Parathyroid adenoma (tissue), 2 donors: ENCODE data around the gene MSLN.

ENCODE experiments used
- H2AFZ ChIP-seq: fragments of 300-600 bp; sonication (generic); one replicate; pipeline ENCODE4 v1.7.0; 2017; ENCODE audit warnings: antibody characterized with exemption, mild to moderate bottlenecking
- H3K27ac ChIP-seq: fragments of 300-600 bp; sonication (generic); one replicate; pipeline ENCODE4 v1.7.0; 2017
- H3K27me3 ChIP-seq: fragments of 300-600 bp; sonication (generic); one replicate; pipeline ENCODE4 v1.7.0; 2017; ENCODE audit warnings: low read length; ENCODE audit not compliant: control insufficient read depth, insufficient read depth
- H3K36me3 ChIP-seq: fragments of 300-600 bp; sonication (generic); one replicate; pipeline ENCODE4 v1.7.0; 2017; ENCODE audit warnings: low read length; ENCODE audit not compliant: control insufficient read depth, insufficient read depth
- H3K4me1 ChIP-seq: fragments of 300-600 bp; sonication (generic); one replicate; pipeline ENCODE4 v1.7.0; 2017; ENCODE audit warnings: control low read depth
- H3K4me2 ChIP-seq: fragments of 300-600 bp; sonication (generic); one replicate; pipeline ENCODE4 v1.7.0; 2017; ENCODE audit warnings: low read length
- H3K4me3 ChIP-seq: fragments of 300-600 bp; sonication (generic); one replicate; pipeline ENCODE4 v1.7.0; 2017; ENCODE audit warnings: low read depth, low read length
- H3K79me2 ChIP-seq: fragments of 300-600 bp; sonication (generic); one replicate; pipeline ENCODE4 v1.7.0; 2017; ENCODE audit warnings: control low read depth
- H3K9ac ChIP-seq: fragments of 300-600 bp; sonication (generic); one replicate; pipeline ENCODE4 v1.7.0; 2017; ENCODE audit warnings: mild to moderate bottlenecking
- H3K9me3 ChIP-seq: fragments of 300-600 bp; sonication (generic); one replicate; pipeline ENCODE4 v1.7.0; 2017; ENCODE audit warnings: low read length; ENCODE audit not compliant: control insufficient read depth
- TF ChIP-seq, protein P1 (sequence below): fragments of 300-600 bp; sonication (generic); IDR thresholded peaks from one replicate; pipeline ENCODE4 v1.7.0; 2017; ENCODE audit warnings: antibody characterized with exemption, mild to moderate bottlenecking
- donor health status: primary hyperparathyroidism.

MSLN gene

DNA sequence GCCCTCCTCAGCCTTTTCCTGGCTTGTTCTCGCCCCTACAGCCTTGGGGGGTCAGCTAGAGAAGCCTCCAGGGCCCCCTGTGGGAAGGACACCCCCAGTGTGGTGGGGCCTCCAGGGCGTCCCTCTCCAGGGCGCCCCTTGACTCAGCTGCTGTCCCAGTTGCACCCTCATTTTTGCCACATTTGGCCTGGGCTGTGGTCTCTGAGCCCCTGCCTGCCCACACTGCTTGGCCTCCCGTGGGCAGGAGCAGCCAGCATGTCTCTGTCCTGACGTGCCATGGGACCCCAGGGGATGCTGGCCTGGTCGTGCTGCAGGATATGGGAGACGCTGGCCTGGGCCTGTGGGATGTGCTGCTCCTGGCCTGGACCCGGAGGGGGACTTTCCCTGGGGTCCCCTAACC lies 32.9 kb downstream of the MSLN start:
- TF ChIP-seq, protein P1, sequence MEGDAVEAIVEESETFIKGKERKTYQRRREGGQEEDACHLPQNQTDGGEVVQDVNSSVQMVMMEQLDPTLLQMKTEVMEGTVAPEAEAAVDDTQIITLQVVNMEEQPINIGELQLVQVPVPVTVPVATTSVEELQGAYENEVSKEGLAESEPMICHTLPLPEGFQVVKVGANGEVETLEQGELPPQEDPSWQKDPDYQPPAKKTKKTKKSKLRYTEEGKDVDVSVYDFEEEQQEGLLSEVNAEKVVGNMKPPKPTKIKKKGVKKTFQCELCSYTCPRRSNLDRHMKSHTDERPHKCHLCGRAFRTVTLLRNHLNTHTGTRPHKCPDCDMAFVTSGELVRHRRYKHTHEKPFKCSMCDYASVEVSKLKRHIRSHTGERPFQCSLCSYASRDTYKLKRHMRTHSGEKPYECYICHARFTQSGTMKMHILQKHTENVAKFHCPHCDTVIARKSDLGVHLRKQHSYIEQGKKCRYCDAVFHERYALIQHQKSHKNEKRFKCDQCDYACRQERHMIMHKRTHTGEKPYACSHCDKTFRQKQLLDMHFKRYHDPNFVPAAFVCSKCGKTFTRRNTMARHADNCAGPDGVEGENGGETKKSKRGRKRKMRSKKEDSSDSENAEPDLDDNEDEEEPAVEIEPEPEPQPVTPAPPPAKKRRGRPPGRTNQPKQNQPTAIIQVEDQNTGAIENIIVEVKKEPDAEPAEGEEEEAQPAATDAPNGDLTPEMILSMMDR: no peak
- H3K36me3 ChIP-seq: no peaks in the 10 kb centered on the region

GRCh38 chr16:794091-794822 lies 33.7 kb downstream of the MSLN start:
- Histone ChIP-seq H3K36me3 (no peaks in the 10 kb centered on the region), H3K9ac (no peak overlapping the region), H3K79me2 (no peaks in the 10 kb centered on the region)

More for the DNA sequence above, 32.9 kb downstream of the MSLN start:
- Histone ChIP-seq H3K4me3 (no peak overlapping the region), H3K27ac (no peak overlapping the region), H3K27me3 (no peaks in the 10 kb centered on the region), H3K79me2 (no peaks in the 10 kb centered on the region), H3K9me3 (no peaks in the 10 kb centered on the region), H3K9ac (no peak overlapping the region), H2AFZ (no peak overlapping the region), H3K4me2 (no peak overlapping the region), H3K4me1 (no peaks in the 10 kb centered on the region)

DNA sequence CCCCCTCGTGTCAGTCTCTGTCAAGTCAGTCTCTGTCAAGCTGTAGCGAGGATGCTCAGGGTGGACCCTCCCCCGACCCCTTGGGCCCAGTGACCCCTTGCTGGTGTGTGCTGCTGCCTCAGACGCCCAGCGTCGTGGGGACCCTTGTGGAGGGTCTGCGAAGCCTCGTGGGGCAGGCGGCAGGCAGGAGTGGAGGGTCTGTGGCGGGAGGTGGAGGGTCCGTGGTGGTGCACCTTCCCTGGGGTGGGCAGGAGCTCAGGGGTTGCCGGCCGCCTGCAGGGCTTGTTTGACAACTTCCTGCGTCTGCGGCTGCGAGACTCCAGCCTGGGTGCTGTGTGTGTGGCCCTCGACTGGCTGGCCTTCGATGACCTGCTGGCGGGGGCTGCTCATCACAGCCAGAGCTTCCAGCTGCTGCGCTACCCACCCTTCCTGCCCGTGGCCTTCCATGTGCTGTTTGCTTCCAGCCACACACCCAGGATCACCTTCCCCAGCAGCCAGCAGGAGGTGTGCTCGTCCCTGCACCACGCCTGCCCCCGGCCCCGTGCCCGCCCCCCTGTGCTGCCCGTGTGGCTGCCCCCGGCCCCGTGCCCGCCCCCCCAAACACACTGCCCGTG lies 34.4 kb downstream of the MSLN start:
- Histone ChIP-seq H3K4me2 (no peak overlapping the region), H3K4me3 (no peak overlapping the region), H3K9me3 (no peaks in the 10 kb centered on the region), H3K9ac (no peak overlapping the region), H2AFZ (no peak overlapping the region), H3K4me1 (no peaks in the 10 kb centered on the region), H3K27me3 (no peaks in the 10 kb centered on the region), H3K36me3 (no peaks in the 10 kb centered on the region), H3K27ac (no peak overlapping the region), H3K79me2 (no peaks in the 10 kb centered on the region)
- TF ChIP-seq, protein P1: no peak

More at GRCh38 chr16:794091-794822, 33.7 kb downstream of the MSLN start:
- Histone ChIP-seq H3K27me3 (no peaks in the 10 kb centered on the region), H2AFZ (no peak overlapping the region), H3K4me1 (no peaks in the 10 kb centered on the region), H3K4me3 (no peak overlapping the region), H3K4me2 (no peak overlapping the region), H3K27ac (no peak overlapping the region), H3K9me3 (no peaks in the 10 kb centered on the region)
- TF ChIP-seq, protein P1: no peak

DNA sequence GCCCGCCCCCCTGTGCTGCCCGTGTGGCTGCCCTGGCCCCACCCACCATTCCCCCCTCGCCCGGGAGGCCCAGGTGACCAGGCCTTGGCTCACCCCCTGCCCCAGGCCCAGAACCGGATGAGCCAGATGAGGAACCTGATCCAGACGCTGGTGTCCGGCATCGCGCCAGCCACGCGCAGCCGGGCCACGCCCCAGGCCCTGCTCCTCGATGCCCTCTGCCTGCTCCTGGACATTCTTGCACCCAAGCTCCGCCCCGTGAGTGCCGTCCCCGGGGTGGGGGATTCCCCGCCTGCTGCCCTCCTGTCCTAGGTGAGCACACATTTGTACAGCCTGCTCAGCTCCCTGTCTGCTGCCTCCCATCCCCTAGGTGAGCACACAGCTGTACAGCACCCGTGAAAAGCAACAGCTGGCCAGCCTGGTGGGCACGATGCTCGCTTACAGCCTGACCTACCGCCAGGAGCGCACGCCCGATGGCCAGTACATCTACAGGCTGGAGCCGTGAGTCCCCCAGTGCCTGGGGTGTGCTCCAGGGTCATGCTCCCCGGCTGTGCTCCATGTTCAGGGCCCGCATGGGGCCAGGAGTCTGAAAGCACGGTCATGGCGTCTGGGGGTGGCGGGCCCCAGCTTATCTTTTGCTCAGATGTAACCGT lies 35.2 kb downstream of the MSLN start:
- Histone ChIP-seq H3K79me2 (no peaks in the 10 kb centered on the region), H3K9me3 (no peaks in the 10 kb centered on the region), H3K4me3 (no peak overlapping the region), H3K4me2 (no peak overlapping the region), H3K4me1 (no peaks in the 10 kb centered on the region), H3K27me3 (no peaks in the 10 kb centered on the region), H2AFZ (no peak overlapping the region), H3K9ac (no peak overlapping the region), H3K27ac (no peak overlapping the region), H3K36me3 (no peaks in the 10 kb centered on the region)
- TF ChIP-seq, protein P1: no peak
